ENCODE results near the gene APLF. TPM values are rescaled to one million over a fixed set of nuclear protein-coding genes. Genes with fewer than 3 reads are reported as not detected.

The APLF gene
- total and polyA plus RNA-seq, 7 donors, result 0.52 to 4.3 (median 2.8) TPM

DNA sequence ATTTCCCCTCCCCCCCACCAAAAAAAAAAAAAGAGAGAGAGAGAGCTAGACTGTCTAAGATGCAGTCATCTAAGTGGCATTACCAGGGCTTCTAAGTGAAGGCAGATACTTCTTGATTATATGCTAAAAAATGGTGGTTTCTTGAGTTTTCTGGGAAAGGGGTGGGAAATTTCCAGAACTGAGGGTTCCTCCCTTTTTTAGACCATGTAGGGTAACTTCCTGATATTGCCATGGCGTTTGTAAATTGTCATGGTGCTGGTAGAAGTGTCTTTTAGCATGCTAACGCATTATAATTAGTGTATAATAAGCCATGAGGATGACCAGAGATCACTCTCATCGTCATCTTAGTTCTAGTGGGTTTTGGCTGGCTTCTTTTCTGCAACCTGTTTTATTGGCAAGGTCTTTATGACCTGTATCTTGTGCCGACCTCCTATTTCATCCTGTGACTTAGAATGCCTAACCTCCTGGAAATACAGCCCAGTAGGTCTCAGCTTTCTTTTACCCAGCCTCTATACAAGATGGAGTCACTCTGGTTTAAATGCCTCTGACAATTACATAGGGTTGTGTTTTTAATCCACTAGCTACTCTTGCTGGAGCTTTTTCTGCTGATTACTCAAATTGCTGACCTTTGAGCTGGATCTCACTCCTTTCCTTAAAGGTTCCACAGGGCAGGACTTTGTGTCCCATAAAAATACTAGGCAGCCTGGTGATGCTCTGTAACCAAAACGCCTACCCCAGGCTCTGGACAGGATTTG is 145.6 kb downstream of the APLF start:
- intact Hi-C loops (cut with DNase I), result no loop called here
- H3K4me3 ChIP-seq, result no peak overlapping the region
- H3K27me3 ChIP-seq (ENCODE audit: insufficient read depth in 3 of 3, low read length in 2 of 3), result no peaks in the 10 kb centered on the region
- no peaks in the 10 kb centered on the region for H3K4me1 ChIP-seq
- H3K36me3 ChIP-seq (ENCODE audit: insufficient read depth in 1 of 2, low read depth in 1 of 2), result no peaks in the 10 kb centered on the region
- H3K9me3 ChIP-seq, result peaks cover 8% of the 10 kb centered on the region
- ATAC-seq (no peak), DNase-seq (no peak)
- TF ChIP-seq, protein P1, sequence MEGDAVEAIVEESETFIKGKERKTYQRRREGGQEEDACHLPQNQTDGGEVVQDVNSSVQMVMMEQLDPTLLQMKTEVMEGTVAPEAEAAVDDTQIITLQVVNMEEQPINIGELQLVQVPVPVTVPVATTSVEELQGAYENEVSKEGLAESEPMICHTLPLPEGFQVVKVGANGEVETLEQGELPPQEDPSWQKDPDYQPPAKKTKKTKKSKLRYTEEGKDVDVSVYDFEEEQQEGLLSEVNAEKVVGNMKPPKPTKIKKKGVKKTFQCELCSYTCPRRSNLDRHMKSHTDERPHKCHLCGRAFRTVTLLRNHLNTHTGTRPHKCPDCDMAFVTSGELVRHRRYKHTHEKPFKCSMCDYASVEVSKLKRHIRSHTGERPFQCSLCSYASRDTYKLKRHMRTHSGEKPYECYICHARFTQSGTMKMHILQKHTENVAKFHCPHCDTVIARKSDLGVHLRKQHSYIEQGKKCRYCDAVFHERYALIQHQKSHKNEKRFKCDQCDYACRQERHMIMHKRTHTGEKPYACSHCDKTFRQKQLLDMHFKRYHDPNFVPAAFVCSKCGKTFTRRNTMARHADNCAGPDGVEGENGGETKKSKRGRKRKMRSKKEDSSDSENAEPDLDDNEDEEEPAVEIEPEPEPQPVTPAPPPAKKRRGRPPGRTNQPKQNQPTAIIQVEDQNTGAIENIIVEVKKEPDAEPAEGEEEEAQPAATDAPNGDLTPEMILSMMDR (IDR thresholded peaks at IDR 0.05), result no peak
- no peak overlapping the region for H3K27ac ChIP-seq
- WGBS, 3 donors, result 70 to 81% (median 76%) methylated on average over 5 of the region's 5 CpGs

DNA sequence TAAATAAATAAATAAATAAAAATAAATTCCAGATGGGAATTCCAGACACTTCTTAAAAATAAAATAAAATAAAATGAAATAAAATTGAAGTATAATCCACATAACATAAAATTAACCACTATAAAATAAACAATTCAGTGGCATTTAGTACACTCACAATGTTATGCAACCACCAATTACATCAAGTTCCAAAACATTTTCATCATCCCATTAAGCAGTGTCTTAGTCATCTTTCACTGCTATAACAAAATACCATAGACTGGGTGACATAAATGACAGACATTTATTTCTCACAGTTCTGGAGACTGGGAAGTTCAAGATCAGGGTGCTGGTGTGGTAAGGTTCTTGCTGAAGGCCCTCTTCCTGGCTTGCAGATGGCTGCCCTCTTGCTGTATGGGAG is 153.4 kb downstream of the APLF start:
- Histone ChIP-seq H3K4me1 (no peaks in the 10 kb centered on the region), H3K4me3 (no peak overlapping the region), H3K9me3 (no peaks in the 10 kb centered on the region), H3K27me3 (ENCODE audit: insufficient read depth in 3 of 3, low read length in 2 of 3) (no peaks in the 10 kb centered on the region), H3K27ac (no peak overlapping the region), H3K36me3 (ENCODE audit: insufficient read depth in 1 of 2, low read depth in 1 of 2) (no peaks in the 10 kb centered on the region)
- intact Hi-C loops (cut with DNase I), result no loop called here
- TF ChIP-seq, protein P1 (IDR thresholded peaks at IDR 0.05), result no peak
- DNase-seq, result no peak
- ATAC-seq, result no peak

DNA sequence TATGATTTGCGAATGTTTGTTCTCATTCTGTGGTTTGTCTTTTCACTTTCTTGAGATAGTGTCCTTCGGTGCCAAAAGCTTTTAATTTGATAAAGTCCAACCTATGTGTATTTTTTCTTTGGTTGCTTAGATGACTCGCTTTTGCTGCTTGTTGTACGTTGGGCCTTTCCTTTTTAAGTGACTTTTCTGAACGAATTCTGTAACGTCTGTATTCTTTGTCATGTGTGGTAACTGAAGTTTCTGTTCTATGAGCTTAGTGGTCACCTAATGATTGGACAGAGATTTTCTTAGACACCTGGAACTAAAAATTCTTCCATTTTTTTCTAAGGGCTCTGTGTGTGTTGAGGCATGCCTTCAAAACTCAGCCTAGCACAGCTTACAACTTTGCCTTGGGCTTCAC is 156.4 kb downstream of the APLF start:
- intact Hi-C loops (cut with DNase I), result no loop called here
- Histone ChIP-seq H3K9me3 (no peaks in the 10 kb centered on the region), H3K27ac (no peak overlapping the region), H3K4me3 (no peak overlapping the region), H3K4me1 (no peaks in the 10 kb centered on the region), H3K36me3 (ENCODE audit: insufficient read depth in 1 of 2, low read depth in 1 of 2) (no peaks in the 10 kb centered on the region), H3K27me3 (ENCODE audit: insufficient read depth in 3 of 3, low read length in 2 of 3) (no peaks in the 10 kb centered on the region)
- 86 to 93% (median 92%) methylated on average over 6 of the region's 6 CpGs for WGBS, 3 donors
- TF ChIP-seq, protein P1 (IDR thresholded peaks at IDR 0.05), result no peak
- DNase-seq, result no peak
- no peak for ATAC-seq

DNA sequence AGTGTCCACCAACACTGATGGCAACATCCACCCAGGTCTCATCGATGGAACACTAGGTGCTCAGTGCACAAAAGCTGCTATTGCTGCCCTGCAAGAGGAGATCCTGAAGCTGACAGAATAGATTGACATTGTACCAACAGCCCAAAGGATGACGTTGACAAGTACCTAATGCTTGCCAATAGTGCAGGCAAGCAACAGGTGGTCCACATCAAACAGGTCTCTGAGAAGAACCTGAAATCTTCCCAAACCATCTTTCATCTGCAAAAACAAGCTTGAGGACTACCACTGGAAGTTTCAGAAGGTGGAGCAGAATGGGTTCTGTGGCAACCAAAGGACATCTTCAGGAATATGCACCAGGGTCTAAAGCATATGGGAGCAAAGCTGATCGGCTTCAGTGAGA is 160.2 kb downstream of the APLF start:
- Histone ChIP-seq H3K27me3 (ENCODE audit: insufficient read depth in 3 of 3, low read length in 2 of 3) (no peaks in the 10 kb centered on the region), H3K9me3 (no peaks in the 10 kb centered on the region), H3K4me1 (no peaks in the 10 kb centered on the region), H3K36me3 (ENCODE audit: insufficient read depth in 1 of 2, low read depth in 1 of 2) (no peaks in the 10 kb centered on the region), H3K27ac (no peak overlapping the region), H3K4me3 (no peak overlapping the region)
- 86 to 93% (median 88%) methylated on average over 3 of the region's 3 CpGs for WGBS, 3 donors
- TF ChIP-seq, protein P1 (IDR thresholded peaks at IDR 0.05), result no peak
- DNase-seq, result no peak
- no peak for ATAC-seq
- intact Hi-C loops (cut with DNase I), result no loop called here

Other genes starting within 250 kb of the APLF start
- gene PPP3R1, start 215.1 kb upstream of the APLF start, total RNA-seq, result 10 to 100 TPM; 45.7 to 69.4 (median 52.5) TPM
- 10 to 100 TPM; 19.2 to 45.6 (median 26.0) TPM for gene PPP3R1, start 215.1 kb upstream of the APLF start, polyA plus RNA-seq
- 10 to 100 TPM in 1 of 4 donors, 1 to 10 TPM in 3; 4.6 to 11.7 (median 7.2) TPM for gene CNRIP1, start 147.6 kb upstream of the APLF start, total RNA-seq
- gene CNRIP1, start 147.6 kb upstream of the APLF start, polyA plus RNA-seq, result 1 to 10 TPM; 3.5 to 6.1 (median 4.7) TPM
- gene PLEK, start 102.3 kb upstream of the APLF start, total RNA-seq, result 1 to 10 TPM; 2.3 to 3.9 (median 2.9) TPM
- 1 to 10 TPM in 1 of 3 donors, under 1 TPM in 2; 0.89 to 1.2 (median 0.99) TPM for gene PLEK, start 102.3 kb upstream of the APLF start, polyA plus RNA-seq
- gene FBXO48, start 291 bp upstream of the APLF start, total RNA-seq, result 1 to 10 TPM in 2 of 4 donors, under 1 TPM in 2; 0.90 to 2.4 (median 1.6) TPM
- 1 to 10 TPM in 1 of 3 donors, under 1 TPM in 2; 0.57 to 4.3 (median 0.87) TPM for gene FBXO48, start 291 bp upstream of the APLF start, polyA plus RNA-seq
- not detected for gene PROKR1, start 176.0 kb downstream of the APLF start, total RNA-seq
- gene PROKR1, start 176.0 kb downstream of the APLF start, polyA plus RNA-seq, result under 1 TPM; 0.01 to 0.03 (median 0.03) TPM

All from psoas muscle (tissue), 8 donors.